SU-DHL-6 (cell line): ENCODE data around the gene HOXC5.

Source experiments
- CTCF ChIP-seq: fragments of 200-600 bp; sonication (generic); IDR thresholded peaks from one replicate; pipeline ENCODE4 v1.5.1; 2017; ENCODE audit warnings: antibody characterized with exemption, mild to moderate bottlenecking, low read length, moderate library complexity; ENCODE audit not compliant: insufficient read depth, poor library complexity, severe bottlenecking
- EZH2phosphoT487 ChIP-seq: fragments of 200-600 bp; sonication (generic), shearing (Covaris generic); conservative IDR thresholded peaks from 2 replicates; pipeline ENCODE4 v1.6.1; 2018; ENCODE audit warnings: mild to moderate bottlenecking, antibody characterized with exemption, low read length, moderate library complexity, mixed read lengths

GRCh38 chr12:54038871-54039414 is 6.1 kb downstream of the HOXC5 start:
- no peak for TF ChIP-seq CTCF
- TF ChIP-seq EZH2phosphoT487, result no peak
